H1 (cell line): ENCODE data around the gene TFG.

Experiments
- ASH2L ChIP-seq: fragments of 200-600, 300-600 bp; sonication (generic); IDR thresholded peaks from one replicate; pipeline ENCODE4 v1.7.1; 2017; ENCODE audit warnings: low read length
- CREB1 ChIP-seq: IDR thresholded peaks from 2 replicates; pipeline ENCODE4 v1.6.1; 2012; ENCODE audit warnings: inconsistent platforms
- CTCF ChIP-seq, 3 experiments: IDR thresholded peaks; 1 replicate in 2 of 3; 2 replicates in 1 of 3; pipeline versions ENCODE4 v1.5.1 to v1.6.1; 2011; ENCODE audit warnings: low read length in 3 of 3, mild to moderate bottlenecking in 3 of 3, inconsistent platforms in 2 of 3, low read depth in 1 of 3, moderate library complexity in 1 of 3; ENCODE audit not compliant: insufficient read depth in 1 of 3; ENCODE audit errors: control extremely low read depth in 1 of 3
- EGR1 ChIP-seq: IDR thresholded peaks from 2 replicates; pipeline ENCODE4 v1.6.1; 2011; ENCODE audit warnings: low read depth, low read length, borderline replicate concordance
- RXRA ChIP-seq: IDR thresholded peaks from 2 replicates; pipeline ENCODE4 v1.6.1; 2011; ENCODE audit warnings: low read depth, mild to moderate bottlenecking, low read length, moderate library complexity; ENCODE audit not compliant: insufficient read depth

- TF ChIP-seq EGR1 (no peak), CTCF (IDR thresholded peaks at IDR 0.05; ENCODE audit: control extremely low read depth in 1 of 3, insufficient read depth in 1 of 3, low read depth in 1 of 3, low read length in 3 of 3) (no peak), ASH2L (no peak), RXRA (no peak), CREB1 (no peak)
Measured at GRCh38 chr3:100695696-100696095, 13.6 kb upstream of the TFG start.
